CD4-positive, CD25-positive, alpha-beta regulatory T cell (primary cell): ENCODE measurements around the gene SCNN1B. TPM values are rescaled to one million over a fixed set of nuclear protein-coding genes. Genes with fewer than 3 reads are reported as not detected.

ENCODE experiments used
- ATAC-seq, 2 donors: fragments of 150-1000 bp; cut with Tn5 transposase; one replicate each; pipeline ENCODE4 v1.10.0; 2021; ENCODE audit warnings: low read depth in 2 of 2, moderate number of reproducible peaks in 2 of 2, moderate library complexity in 1 of 2
- DNase-seq, 3 donors: peaks; one replicate each; pipeline versions ENCODE4 v3.0.0 to v3.0.0-alpha.2; 2012 to 2022; ENCODE audit warnings: mixed read lengths in 1 of 3
- H3K27ac ChIP-seq: one replicate; pipeline ENCODE4 v1.7.0; 2013; ENCODE audit warnings: mild to moderate bottlenecking, low read length; ENCODE audit not compliant: insufficient read depth, poor library complexity, severe bottlenecking
- H3K27me3 ChIP-seq: one replicate; pipeline ENCODE4 v1.7.0; 2013; ENCODE audit warnings: low read length; ENCODE audit not compliant: control insufficient read depth, insufficient read depth
- H3K36me3 ChIP-seq: one replicate; pipeline ENCODE4 v1.7.0; 2013; ENCODE audit warnings: mild to moderate bottlenecking, low read length, moderate library complexity; ENCODE audit not compliant: control insufficient read depth, insufficient read depth
- H3K4me1 ChIP-seq: 2 replicates; pipeline ENCODE4 v1.7.0; 2013; ENCODE audit warnings: mild to moderate bottlenecking, low read length; ENCODE audit not compliant: insufficient read depth, control insufficient read depth, poor library complexity, severe bottlenecking
- H3K4me3 ChIP-seq: one replicate; pipeline ENCODE4 v1.7.0; 2013; ENCODE audit warnings: low read depth, mild to moderate bottlenecking, low read length, moderate library complexity
- H3K9me3 ChIP-seq, 2 experiments: 1 replicate in 1 of 2; 2 replicates in 1 of 2; pipeline ENCODE4 v1.7.0; 2013; ENCODE audit warnings: low read length in 2 of 2, mild to moderate bottlenecking in 1 of 2, moderate library complexity in 1 of 2; ENCODE audit not compliant: control insufficient read depth in 2 of 2
- H3K27ac Mint-ChIP-seq, 3 donors: one replicate each; pipeline ENCODE4 v1.8.0; 2020 to 2022; ENCODE audit warnings: mild to moderate bottlenecking in 3 of 3, mixed read lengths in 3 of 3, moderate library complexity in 2 of 3
- H3K27me3 Mint-ChIP-seq: one replicate; pipeline ENCODE4 v1.8.0; 2022; ENCODE audit warnings: mild to moderate bottlenecking, mixed read lengths
- H3K36me3 Mint-ChIP-seq: one replicate; pipeline ENCODE4 v1.8.0; 2020; ENCODE audit warnings: mixed read lengths
- H3K4me1 Mint-ChIP-seq, 4 donors: one replicate each; pipeline ENCODE4 v1.8.0; 2020 to 2022; ENCODE audit warnings: mixed read lengths in 4 of 4, mild to moderate bottlenecking in 1 of 4
- H3K4me3 Mint-ChIP-seq, 4 donors: one replicate each; pipeline ENCODE4 v1.8.0; 2020 to 2022; ENCODE audit warnings: mild to moderate bottlenecking in 4 of 4, mixed read lengths in 4 of 4, moderate library complexity in 3 of 4
- H3K9me3 Mint-ChIP-seq, 7 donors: one replicate each; pipeline ENCODE4 v1.8.0; 2020 to 2022; ENCODE audit warnings: mixed read lengths in 7 of 7, mild to moderate bottlenecking in 3 of 7, moderate library complexity in 2 of 7
- polyA plus RNA-seq, 4 donors: library from polyadenylated mRNA; unstranded; fragments of 300-500 nt; fragmentation: Illumina TruSeq; gene quantifications; one replicate each; pipeline ENCODE4 v1.2.3, GENCODE V29; 2021
- total RNA-seq: library from RNA; stranded (reverse); gene quantifications from one replicate; pipeline ENCODE4 v1.2.3, GENCODE V29; 2022

Gene SCNN1B
- total and polyA plus RNA-seq, 5 donors from 2014 or later = not detected

DNA sequence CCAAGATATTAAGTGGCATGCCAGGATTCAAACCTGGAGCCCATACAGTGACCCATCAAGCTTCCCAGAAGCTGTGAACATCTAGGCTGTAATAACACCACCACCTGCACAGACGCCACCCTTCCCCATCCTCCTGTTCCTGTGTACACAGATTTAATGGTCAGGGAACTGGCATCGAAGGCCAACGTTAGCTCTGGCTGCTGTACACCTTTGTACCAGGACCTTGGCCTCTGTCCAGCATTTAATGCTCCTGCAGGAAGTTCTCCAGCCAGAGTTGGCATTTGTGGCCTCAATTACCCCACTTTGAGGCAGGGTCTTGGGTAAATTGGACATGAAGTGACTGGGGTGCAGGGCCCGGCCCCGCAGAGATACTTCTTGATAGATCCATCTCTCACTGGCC is 49.3 kb downstream of the SCNN1B start:
- Mint-ChIP-seq H3K36me3 (no peaks in the 10 kb centered on the region), H3K4me1 (no peaks in the 10 kb centered on the region), H3K4me3 (no peak overlapping the region), H3K9me3 (peaks cover 0 to 2% (median 0%) of the 10 kb centered on the region in 7 donors), H3K27ac (no peak overlapping the region), H3K27me3 (peaks cover 7% of the 10 kb centered on the region)
- H3K4me1 ChIP-seq = no peaks in the 10 kb centered on the region
- no peak overlapping the region for H3K4me3 ChIP-seq
- no peaks in the 10 kb centered on the region for H3K9me3 ChIP-seq
- no peaks in the 10 kb centered on the region for H3K36me3 ChIP-seq
- H3K27ac ChIP-seq = no peak overlapping the region
- DNase-seq (no peak), ATAC-seq (no peak)
- no peaks in the 10 kb centered on the region for H3K27me3 ChIP-seq

DNA sequence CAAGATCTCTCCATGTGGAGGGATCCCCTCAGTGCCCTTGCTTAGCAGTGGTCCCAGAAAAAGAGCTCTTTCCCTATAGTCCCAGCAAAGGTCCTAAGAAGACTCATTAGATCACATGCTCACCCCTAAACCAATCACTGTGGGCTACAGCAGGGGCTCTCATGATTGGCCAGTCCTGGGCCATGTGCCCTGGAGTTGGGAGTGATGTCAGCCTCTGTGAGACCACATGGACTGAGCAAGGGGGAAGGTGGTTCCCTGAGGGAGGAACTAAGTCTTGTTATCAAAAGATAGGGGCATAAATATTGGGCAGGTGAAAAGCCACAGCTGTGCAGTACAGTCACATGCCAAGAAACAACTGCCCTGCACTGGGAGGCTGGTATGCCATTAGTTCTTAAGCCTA is 51.3 kb downstream of the SCNN1B start:
- ATAC-seq (no peak), DNase-seq (no peak)
- H3K27me3 Mint-ChIP-seq = peaks cover 12% of the 10 kb centered on the region
- H3K4me1 Mint-ChIP-seq = no peaks in the 10 kb centered on the region
- peaks cover 0 to 2% (median 0%) of the 10 kb centered on the region in 7 donors for H3K9me3 Mint-ChIP-seq
- H3K4me1 ChIP-seq = no peaks in the 10 kb centered on the region
- no peaks in the 10 kb centered on the region for H3K9me3 ChIP-seq
- no peaks in the 10 kb centered on the region for H3K36me3 ChIP-seq
- H3K4me3 ChIP-seq = no peak overlapping the region
- H3K36me3 Mint-ChIP-seq = no peaks in the 10 kb centered on the region
- H3K27me3 ChIP-seq = no peaks in the 10 kb centered on the region
- H3K27ac ChIP-seq = no peak overlapping the region
- H3K27ac Mint-ChIP-seq = no peak overlapping the region
- H3K4me3 Mint-ChIP-seq = no peak overlapping the region

DNA sequence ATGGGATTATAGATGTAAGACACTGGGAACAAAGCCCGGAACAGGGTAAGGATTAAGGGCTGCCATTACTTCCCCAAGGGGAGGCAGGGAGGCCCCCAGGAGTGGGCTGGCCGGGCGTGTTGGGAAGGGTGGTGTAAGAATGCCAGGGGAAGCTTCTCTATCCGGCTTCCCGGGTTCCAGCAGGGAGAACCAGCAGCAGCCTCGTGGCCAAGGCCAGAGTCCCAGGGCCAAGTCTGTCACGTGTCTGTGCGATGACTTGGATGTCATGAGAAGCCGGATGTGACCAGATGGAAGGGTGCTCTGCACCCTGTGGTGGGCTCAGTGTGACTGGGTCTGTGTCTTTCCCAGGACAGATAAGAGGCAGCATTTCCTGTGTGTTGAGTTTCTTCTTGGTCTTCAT is 52.1 kb downstream of the SCNN1B start:
- no peak overlapping the region for H3K27ac Mint-ChIP-seq
- no peak overlapping the region for H3K4me3 Mint-ChIP-seq
- H3K4me1 Mint-ChIP-seq = no peaks in the 10 kb centered on the region
- peaks cover 0 to 3% (median 0%) of the 10 kb centered on the region in 7 donors for H3K9me3 Mint-ChIP-seq
- no peaks in the 10 kb centered on the region for H3K9me3 ChIP-seq
- H3K36me3 Mint-ChIP-seq = no peaks in the 10 kb centered on the region
- H3K4me3 ChIP-seq = no peak overlapping the region
- H3K27me3 ChIP-seq = no peaks in the 10 kb centered on the region
- no peaks in the 10 kb centered on the region for H3K36me3 ChIP-seq
- H3K27me3 Mint-ChIP-seq = peaks cover 12% of the 10 kb centered on the region
- no peaks in the 10 kb centered on the region for H3K4me1 ChIP-seq
- no peak for DNase-seq
- no peak overlapping the region for H3K27ac ChIP-seq
- no peak for ATAC-seq

DNA sequence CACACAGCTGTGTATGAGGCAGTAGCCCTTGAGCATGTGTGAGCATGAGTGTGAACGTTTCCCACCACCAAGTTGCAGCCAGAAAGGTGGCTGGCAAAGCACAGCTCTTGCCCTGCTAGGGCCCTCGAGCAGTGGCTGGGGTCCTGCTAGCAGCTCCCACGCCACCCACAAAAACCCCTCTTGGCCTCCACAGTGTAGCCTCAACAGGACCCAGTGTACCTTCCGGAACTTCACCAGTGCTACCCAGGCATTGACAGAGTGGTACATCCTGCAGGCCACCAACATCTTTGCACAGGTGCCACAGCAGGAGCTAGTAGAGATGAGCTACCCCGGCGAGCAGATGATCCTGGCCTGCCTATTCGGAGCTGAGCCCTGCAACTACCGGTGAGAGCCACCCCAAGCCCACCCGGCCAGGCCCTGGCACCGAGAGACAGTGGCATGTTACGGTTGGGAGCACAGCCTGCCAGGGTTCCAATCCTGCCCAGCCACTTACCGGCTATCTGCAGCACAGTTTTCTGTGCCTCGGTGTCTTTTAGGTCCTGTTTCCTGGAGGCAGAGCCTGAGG is 53.1 kb downstream of the SCNN1B start:
- Mint-ChIP-seq H3K9me3 (peaks cover 0 to 3% (median 0%) of the 10 kb centered on the region in 7 donors), H3K4me3 (no peak overlapping the region), H3K27ac (no peak overlapping the region), H3K36me3 (no peaks in the 10 kb centered on the region), H3K27me3 (peaks cover 12% of the 10 kb centered on the region), H3K4me1 (no peaks in the 10 kb centered on the region)
- DNase-seq (no peak), ATAC-seq (no peak)
- no peak overlapping the region for H3K4me3 ChIP-seq
- no peaks in the 10 kb centered on the region for H3K27me3 ChIP-seq
- no peaks in the 10 kb centered on the region for H3K9me3 ChIP-seq
- no peaks in the 10 kb centered on the region for H3K36me3 ChIP-seq
- H3K4me1 ChIP-seq = no peaks in the 10 kb centered on the region
- no peak overlapping the region for H3K27ac ChIP-seq

DNA sequence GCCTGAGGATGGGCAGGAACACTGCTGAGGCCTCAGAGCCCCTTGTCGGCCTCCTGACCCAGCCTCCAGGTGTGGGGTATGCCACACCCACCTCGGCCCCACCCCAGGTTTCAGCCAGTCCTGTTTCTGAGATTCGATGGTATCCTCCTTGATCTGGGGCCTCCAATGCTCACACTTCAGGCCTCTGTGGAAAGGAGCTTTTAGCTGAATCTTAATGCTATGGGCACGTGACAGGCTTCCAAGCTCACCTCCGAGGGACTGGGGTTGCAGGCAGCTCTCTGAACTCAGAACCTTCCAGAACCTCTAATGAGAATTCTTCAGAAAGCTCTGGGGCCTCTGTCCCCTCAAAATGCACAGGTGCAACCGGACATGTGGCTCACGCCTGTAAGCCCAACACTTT is 54.8 kb downstream of the SCNN1B start:
- no peaks in the 10 kb centered on the region for H3K27me3 ChIP-seq
- no peaks in the 10 kb centered on the region for H3K9me3 ChIP-seq
- peaks cover 0 to 3% (median 0%) of the 10 kb centered on the region in 7 donors for H3K9me3 Mint-ChIP-seq
- no peaks in the 10 kb centered on the region for H3K4me1 Mint-ChIP-seq
- peaks cover 12% of the 10 kb centered on the region for H3K27me3 Mint-ChIP-seq
- no peaks in the 10 kb centered on the region for H3K36me3 Mint-ChIP-seq
- no peak for DNase-seq
- no peak overlapping the region for H3K4me3 Mint-ChIP-seq
- no peak overlapping the region for H3K4me3 ChIP-seq
- no peaks in the 10 kb centered on the region for H3K36me3 ChIP-seq
- no peak overlapping the region for H3K27ac ChIP-seq
- ATAC-seq = no peak
- no peak overlapping the region for H3K27ac Mint-ChIP-seq
- H3K4me1 ChIP-seq = no peaks in the 10 kb centered on the region

DNA sequence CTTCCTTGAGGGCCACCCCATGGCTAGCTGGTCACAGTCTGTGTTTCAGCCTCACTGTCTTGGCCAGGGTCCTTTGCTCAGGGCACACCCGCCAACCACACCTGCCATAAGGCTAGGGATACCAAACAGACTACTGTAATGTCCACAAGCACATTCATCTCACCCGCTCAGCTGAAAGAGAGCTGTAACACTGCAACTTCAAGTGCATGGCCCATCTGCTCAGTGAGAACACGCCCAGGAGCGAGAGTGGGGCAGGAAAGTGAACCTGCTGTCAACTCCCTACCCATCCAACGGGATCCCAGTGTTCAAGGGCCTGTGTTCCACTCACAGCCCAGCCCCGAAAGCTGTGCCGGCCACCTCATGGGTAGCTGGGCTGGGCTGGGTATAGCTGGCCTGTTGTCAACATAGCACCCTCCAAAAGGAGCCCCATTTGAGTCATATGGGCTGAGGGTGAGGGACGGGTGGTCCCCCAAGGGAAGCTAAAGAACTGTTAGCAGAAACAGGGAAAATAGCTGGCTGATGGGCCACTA is 55.7 kb downstream of the SCNN1B start:
- Mint-ChIP-seq H3K4me1 (no peaks in the 10 kb centered on the region), H3K27ac (no peak overlapping the region), H3K9me3 (peaks cover 0 to 3% (median 0%) of the 10 kb centered on the region in 7 donors), H3K36me3 (no peaks in the 10 kb centered on the region), H3K4me3 (no peak overlapping the region), H3K27me3 (peaks cover 5% of the 10 kb centered on the region)
- H3K4me3 ChIP-seq = no peak overlapping the region
- no peaks in the 10 kb centered on the region for H3K9me3 ChIP-seq
- ATAC-seq = no peak
- H3K4me1 ChIP-seq = no peaks in the 10 kb centered on the region
- no peak overlapping the region for H3K27ac ChIP-seq
- H3K27me3 ChIP-seq = no peaks in the 10 kb centered on the region
- no peaks in the 10 kb centered on the region for H3K36me3 ChIP-seq
- no peak for DNase-seq

DNA sequence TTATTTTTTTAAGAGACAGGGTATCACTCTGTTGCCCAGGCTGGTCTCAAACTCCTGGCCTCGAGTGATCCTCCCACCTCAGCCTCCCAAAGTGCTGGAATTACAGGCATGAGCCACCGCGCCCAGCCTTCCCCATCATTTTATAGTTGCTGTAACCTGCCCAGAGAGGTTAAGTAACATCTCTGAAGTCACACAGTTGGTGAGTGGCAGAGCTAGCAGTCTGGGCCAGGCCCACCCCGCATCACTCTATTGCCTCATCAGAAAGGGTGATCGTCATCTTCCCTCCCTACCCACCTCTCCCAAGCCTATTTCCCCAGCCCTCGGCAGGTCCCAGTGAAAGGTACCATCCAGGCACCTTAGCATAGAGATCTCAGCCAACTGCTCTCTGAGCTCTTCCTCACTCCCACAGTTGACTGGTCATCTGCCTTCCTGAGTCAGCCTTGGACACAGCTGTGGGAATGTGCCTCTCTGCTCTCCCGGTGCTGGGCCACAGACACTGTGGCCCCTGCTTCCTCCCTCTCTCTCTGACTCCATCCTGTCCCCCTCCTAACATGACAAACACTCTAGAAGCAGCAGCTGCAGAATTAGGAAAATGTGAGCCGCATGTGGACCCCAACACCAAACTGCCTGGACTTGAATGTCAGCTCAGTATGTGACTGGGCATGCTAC is 57.1 kb downstream of the SCNN1B start:
- no peak for ATAC-seq
- H3K4me1 ChIP-seq = no peaks in the 10 kb centered on the region
- Mint-ChIP-seq H3K36me3 (no peaks in the 10 kb centered on the region), H3K4me1 (peaks cover 0 to 2% (median under 1%) of the 10 kb centered on the region in 4 donors), H3K4me3 (no peak overlapping the region), H3K27me3 (peaks cover 6% of the 10 kb centered on the region), H3K27ac (peak overlapping the region in 2 of 3 donors; percentile 44 to 79), H3K9me3 (peaks cover 0 to 3% (median 0%) of the 10 kb centered on the region in 7 donors)
- DNase-seq = no peak
- H3K27me3 ChIP-seq = no peaks in the 10 kb centered on the region
- no peak overlapping the region for H3K27ac ChIP-seq
- no peaks in the 10 kb centered on the region for H3K36me3 ChIP-seq
- H3K4me3 ChIP-seq = no peak overlapping the region
- H3K9me3 ChIP-seq = no peaks in the 10 kb centered on the region
